GM12891 (cell line): ENCODE measurements around the gene TRIP12.

Experiments
- PAX5 ChIP-seq: IDR thresholded peaks from 2 replicates; pipeline ENCODE4 v1.6.1; 2011; ENCODE audit warnings: low read length, moderate library complexity, mild to moderate bottlenecking; ENCODE audit not compliant: insufficient read depth, severe bottlenecking
- POLR2A ChIP-seq: IDR thresholded peaks from 2 replicates; pipeline ENCODE4 v1.6.1; 2011; ENCODE audit warnings: low read depth, low read length, control low read depth
- POLR2AphosphoS5 ChIP-seq: IDR thresholded peaks from 2 replicates; pipeline ENCODE4 v1.6.1; 2011; ENCODE audit warnings: low read depth, low read length, control low read depth
- SPI1 ChIP-seq: IDR thresholded peaks from 2 replicates; pipeline ENCODE4 v1.6.1; 2011; ENCODE audit warnings: low read depth, low read length, control low read depth
- TAF1 ChIP-seq: IDR thresholded peaks from 2 replicates; pipeline ENCODE4 v1.6.1; 2011; ENCODE audit warnings: low read depth, low read length, control low read depth

- no peak for TF ChIP-seq TAF1
- no peak for TF ChIP-seq POLR2A
- no peak for TF ChIP-seq POLR2AphosphoS5
- TF ChIP-seq PAX5, result no peak
- TF ChIP-seq SPI1, result no peak
Observed at GRCh38 chr2:229818230-229818629, 103.6 kb downstream of the TRIP12 start.
